ENCODE measurements around the gene DBNDD1.

DNA sequence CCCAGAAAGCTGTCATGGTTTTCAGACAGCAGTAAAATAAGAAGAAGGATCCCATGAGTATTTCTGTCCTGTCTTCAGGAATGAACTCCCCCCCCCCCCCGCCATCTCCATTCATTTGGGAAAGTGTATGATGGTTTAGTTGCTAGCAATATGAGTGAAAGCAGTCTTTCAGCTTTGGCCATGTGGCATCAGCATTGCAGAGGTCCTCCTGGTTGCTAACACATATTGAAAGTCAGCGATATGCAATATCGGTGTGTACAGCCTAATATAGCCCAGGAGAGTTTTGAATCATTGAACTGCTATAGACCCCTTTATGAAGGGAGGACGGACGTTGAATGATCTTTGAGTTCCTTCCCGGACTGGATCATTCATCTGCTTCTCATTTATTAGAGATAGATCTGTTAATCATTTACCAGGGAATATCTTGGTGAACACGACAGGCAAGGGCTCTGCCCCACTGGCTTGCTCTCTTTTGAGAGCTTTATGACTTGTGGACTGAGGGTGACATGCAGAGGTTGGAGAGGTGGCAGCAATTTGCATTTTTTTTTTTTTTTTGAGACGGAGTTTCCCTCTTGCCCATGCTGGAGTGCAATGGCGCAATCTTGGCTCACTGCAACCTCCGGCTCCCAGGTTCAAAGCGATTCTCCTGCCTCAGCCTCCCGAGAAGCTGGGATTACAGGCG is 45.5 kb downstream of the DBNDD1 start:
- TF ChIP-seq, protein P1, sequence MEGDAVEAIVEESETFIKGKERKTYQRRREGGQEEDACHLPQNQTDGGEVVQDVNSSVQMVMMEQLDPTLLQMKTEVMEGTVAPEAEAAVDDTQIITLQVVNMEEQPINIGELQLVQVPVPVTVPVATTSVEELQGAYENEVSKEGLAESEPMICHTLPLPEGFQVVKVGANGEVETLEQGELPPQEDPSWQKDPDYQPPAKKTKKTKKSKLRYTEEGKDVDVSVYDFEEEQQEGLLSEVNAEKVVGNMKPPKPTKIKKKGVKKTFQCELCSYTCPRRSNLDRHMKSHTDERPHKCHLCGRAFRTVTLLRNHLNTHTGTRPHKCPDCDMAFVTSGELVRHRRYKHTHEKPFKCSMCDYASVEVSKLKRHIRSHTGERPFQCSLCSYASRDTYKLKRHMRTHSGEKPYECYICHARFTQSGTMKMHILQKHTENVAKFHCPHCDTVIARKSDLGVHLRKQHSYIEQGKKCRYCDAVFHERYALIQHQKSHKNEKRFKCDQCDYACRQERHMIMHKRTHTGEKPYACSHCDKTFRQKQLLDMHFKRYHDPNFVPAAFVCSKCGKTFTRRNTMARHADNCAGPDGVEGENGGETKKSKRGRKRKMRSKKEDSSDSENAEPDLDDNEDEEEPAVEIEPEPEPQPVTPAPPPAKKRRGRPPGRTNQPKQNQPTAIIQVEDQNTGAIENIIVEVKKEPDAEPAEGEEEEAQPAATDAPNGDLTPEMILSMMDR (IDR thresholded peaks at IDR 0.05; ENCODE audit: insufficient read depth, low read depth, low read length): no peak
- TF ChIP-seq EZH2 (IDR thresholded peaks at IDR 0.05; ENCODE audit: insufficient read depth, low read length): no peak
